Breast epithelium (tissue), 4 donors: Measurements from ENCODE around the gene RHBDL3. TPM values are rescaled to one million over a fixed set of nuclear protein-coding genes. Genes with fewer than 3 reads are reported as not detected.
A peak's percentile ranks its signal among the peaks of the same experiment; 100 is the strongest.

Experiments
- DNase-seq, 2 donors: peaks; one replicate each; pipeline ENCODE4 v3.0.0-alpha.2; 2019; ENCODE audit warnings: low spot score in 2 of 2
- H3K27ac ChIP-seq, 2 donors: fragments of 200-600 bp; sonication (generic) in 1 of 2; one replicate each; pipeline ENCODE4 v1.5.1; 2016 to 2019; ENCODE audit warnings: mild to moderate bottlenecking in 1 of 2
- H3K27me3 ChIP-seq, 2 donors: fragments of 200-600 bp; sonication (generic) in 1 of 2; one replicate each; pipeline versions ENCODE4 v1.5.1 to v1.6.0; 2017 to 2019; ENCODE audit warnings: control low read depth in 1 of 2, mild to moderate bottlenecking in 1 of 2
- H3K36me3 ChIP-seq: fragments of 200-600 bp; one replicate; pipeline ENCODE4 v1.5.1; 2019
- H3K4me1 ChIP-seq, 2 donors: fragments of 200-600 bp; sonication (generic); one replicate each; pipeline ENCODE4 v1.5.1; 2016 to 2019; ENCODE audit warnings: control low read depth in 1 of 2
- H3K4me3 ChIP-seq, 3 donors: fragments of 200-600 bp; sonication (generic); 1 replicate in 2 of 3; 2 replicates in 1 of 3; pipeline ENCODE4 v1.5.1; 2016 to 2019; ENCODE audit warnings: mild to moderate bottlenecking in 3 of 3, moderate library complexity in 2 of 3
- H3K9me3 ChIP-seq, 2 donors: fragments of 200-600 bp; sonication (generic) in 1 of 2; one replicate each; pipeline ENCODE4 v1.5.1; 2016 to 2019; ENCODE audit warnings: control low read depth in 1 of 2
- POLR2A ChIP-seq: fragments of 450-650 bp; IDR thresholded peaks from one replicate; pipeline ENCODE4 v1.6.1; 2016; ENCODE audit warnings: antibody characterized with exemption, mild to moderate bottlenecking, moderate library complexity
- POLR2AphosphoS5 ChIP-seq, 3 donors: sonication (generic); formaldehyde crosslinking; IDR thresholded peaks; one replicate each; pipeline ENCODE4 v1.6.1; 2017; ENCODE audit warnings: antibody characterized with exemption in 3 of 3
- intact Hi-C: fragments of 100-400 bp; cut with DNase I; formaldehyde crosslinking; loops from one replicate; pipeline ENCODE4 v1.15.1; 2023; ENCODE audit warnings: low total_unique reads
- total RNA-seq, 3 donors: library from RNA; depleted of rRNA; stranded (reverse); fragments of >200 nt; gene quantifications; one replicate each; pipeline ENCODE4 v1.1.0, GENCODE V29; 2016
- TF ChIP-seq, protein P1 (sequence below), 3 donors: fragments of 450-650 bp; IDR thresholded peaks; one replicate each; pipeline ENCODE4 v1.5.1; 2016 to 2017; ENCODE audit warnings: antibody characterized with exemption in 3 of 3, mild to moderate bottlenecking in 3 of 3, moderate library complexity in 3 of 3

RHBDL3 gene
- total RNA-seq, 3 donors from 2014 or later, result 0.16 to 2.0 (median 0.73) TPM

DNA sequence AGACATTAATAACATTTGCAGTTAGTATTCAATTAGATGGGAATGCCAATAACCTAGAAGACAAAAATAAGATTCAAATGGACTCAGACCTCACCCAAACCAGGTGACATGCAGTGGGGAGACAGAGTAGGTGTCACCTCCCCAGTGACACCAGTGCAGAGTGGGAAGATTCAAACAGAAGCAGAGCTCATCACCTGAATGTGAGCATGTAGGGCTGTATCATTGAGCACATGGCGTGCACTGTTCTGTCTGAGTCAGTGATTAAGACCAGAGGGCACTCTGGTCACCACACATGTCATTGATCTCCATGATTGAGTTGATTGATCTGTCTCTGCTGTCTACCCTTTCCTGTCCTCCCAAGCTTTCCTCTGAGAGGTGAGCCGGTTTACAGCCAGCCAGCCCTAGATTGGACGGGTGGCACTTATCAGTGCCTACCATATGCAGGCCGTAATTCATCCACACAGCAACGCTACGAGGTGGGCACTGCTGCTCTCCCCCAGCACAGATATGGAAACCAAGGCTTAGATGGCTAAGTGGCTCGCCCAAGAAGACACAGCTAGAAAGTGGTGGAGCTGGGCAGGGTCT, 34.0 kb downstream of the RHBDL3 start:
- no peaks in the 10 kb centered on the region for H3K4me1 ChIP-seq
- no peaks in the 10 kb centered on the region for H3K36me3 ChIP-seq
- no peak overlapping the region for H3K27ac ChIP-seq
- intact Hi-C loops, result no loop called here
- no peaks in the 10 kb centered on the region for H3K9me3 ChIP-seq
- TF ChIP-seq POLR2A, result no peak
- TF ChIP-seq, protein P1, sequence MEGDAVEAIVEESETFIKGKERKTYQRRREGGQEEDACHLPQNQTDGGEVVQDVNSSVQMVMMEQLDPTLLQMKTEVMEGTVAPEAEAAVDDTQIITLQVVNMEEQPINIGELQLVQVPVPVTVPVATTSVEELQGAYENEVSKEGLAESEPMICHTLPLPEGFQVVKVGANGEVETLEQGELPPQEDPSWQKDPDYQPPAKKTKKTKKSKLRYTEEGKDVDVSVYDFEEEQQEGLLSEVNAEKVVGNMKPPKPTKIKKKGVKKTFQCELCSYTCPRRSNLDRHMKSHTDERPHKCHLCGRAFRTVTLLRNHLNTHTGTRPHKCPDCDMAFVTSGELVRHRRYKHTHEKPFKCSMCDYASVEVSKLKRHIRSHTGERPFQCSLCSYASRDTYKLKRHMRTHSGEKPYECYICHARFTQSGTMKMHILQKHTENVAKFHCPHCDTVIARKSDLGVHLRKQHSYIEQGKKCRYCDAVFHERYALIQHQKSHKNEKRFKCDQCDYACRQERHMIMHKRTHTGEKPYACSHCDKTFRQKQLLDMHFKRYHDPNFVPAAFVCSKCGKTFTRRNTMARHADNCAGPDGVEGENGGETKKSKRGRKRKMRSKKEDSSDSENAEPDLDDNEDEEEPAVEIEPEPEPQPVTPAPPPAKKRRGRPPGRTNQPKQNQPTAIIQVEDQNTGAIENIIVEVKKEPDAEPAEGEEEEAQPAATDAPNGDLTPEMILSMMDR (IDR thresholded peaks at IDR 0.05), result no peak
- TF ChIP-seq POLR2AphosphoS5 (IDR thresholded peaks at IDR 0.05), result no peak
- no peaks in the 10 kb centered on the region for H3K27me3 ChIP-seq
- no peak overlapping the region for H3K4me3 ChIP-seq
- DNase-seq, result no peak

DNA sequence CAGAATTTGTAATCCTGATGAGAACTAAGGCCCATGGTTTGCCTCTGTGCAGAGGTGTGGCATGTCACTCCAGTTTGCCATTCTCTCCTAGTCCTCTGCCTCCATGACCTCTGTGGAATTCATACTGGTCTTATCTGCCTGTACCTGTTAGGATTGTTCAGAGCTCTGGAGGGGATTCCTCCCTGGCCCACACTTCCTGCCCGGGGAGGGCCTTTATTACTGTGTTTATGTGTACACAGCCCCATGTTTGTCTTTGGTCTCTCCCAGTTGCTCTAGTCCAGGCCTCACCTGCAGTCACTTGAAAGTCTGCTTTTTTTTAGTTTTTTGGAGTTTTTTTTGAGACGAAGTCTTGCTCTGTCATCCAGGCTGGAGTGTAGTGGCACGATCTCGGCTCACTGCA, 36.4 kb downstream of the RHBDL3 start:
- H3K4me1 ChIP-seq, result no peaks in the 10 kb centered on the region
- no peak overlapping the region for H3K4me3 ChIP-seq
- no peak for TF ChIP-seq POLR2AphosphoS5 (IDR thresholded peaks at IDR 0.05)
- no peak for TF ChIP-seq POLR2A
- TF ChIP-seq, protein P1 (IDR thresholded peaks at IDR 0.05), result no peak
- intact Hi-C loops, result no loop called here
- DNase-seq, result no peak
- no peaks in the 10 kb centered on the region for H3K27me3 ChIP-seq
- H3K36me3 ChIP-seq, result no peaks in the 10 kb centered on the region
- H3K9me3 ChIP-seq, result no peaks in the 10 kb centered on the region
- H3K27ac ChIP-seq, result no peak overlapping the region

DNA sequence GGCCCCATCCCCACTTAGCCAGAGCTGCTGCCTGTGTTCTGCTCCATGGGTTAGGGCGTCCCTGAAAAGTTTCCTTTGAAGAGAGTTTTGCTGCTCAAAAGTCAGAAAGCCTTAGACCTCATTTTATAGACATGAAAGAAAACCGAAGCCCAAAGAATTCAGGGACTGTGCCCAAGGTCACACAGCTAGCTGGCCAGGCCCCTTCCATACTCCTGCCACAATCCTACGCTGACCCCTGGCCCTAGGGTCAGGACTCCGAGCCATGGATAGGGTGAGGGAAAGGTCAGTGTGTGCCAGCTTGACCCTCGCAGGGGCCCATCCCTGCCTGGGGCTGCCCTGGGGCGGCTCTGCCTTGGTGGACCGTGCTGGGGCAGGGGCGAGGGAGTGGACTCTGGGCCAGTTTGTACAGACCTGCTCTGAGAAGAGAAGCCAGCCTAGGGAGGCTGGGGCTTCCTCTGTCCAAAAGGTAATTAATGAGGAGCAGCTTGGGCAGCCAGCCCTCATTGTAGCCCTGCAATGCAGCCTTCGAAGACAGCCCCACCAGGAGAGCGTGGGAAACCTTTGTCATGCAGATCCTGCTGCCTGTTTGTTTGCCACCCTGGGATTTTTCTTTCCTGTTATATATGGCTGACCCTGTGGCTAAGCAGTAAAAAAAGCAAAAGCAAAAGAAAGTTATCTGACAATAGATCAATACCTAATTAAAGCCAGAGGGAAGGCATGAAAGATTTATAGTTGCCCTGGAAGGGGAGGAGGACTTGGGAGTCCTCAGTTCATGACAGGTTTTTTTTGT, 37.4 kb downstream of the RHBDL3 start:
- no peak for DNase-seq
- Histone ChIP-seq H3K27ac (peak overlapping the region in 1 of 2 donors; percentile 48), H3K4me1 (no peaks in the 10 kb centered on the region), H3K27me3 (no peaks in the 10 kb centered on the region), H3K36me3 (no peaks in the 10 kb centered on the region), H3K4me3 (no peak overlapping the region), H3K9me3 (no peaks in the 10 kb centered on the region)
- intact Hi-C loops, result no loop called here
- TF ChIP-seq POLR2A (no peak), POLR2AphosphoS5 (IDR thresholded peaks at IDR 0.05) (no peak)
- TF ChIP-seq, protein P1 (IDR thresholded peaks at IDR 0.05), result no peak

DNA sequence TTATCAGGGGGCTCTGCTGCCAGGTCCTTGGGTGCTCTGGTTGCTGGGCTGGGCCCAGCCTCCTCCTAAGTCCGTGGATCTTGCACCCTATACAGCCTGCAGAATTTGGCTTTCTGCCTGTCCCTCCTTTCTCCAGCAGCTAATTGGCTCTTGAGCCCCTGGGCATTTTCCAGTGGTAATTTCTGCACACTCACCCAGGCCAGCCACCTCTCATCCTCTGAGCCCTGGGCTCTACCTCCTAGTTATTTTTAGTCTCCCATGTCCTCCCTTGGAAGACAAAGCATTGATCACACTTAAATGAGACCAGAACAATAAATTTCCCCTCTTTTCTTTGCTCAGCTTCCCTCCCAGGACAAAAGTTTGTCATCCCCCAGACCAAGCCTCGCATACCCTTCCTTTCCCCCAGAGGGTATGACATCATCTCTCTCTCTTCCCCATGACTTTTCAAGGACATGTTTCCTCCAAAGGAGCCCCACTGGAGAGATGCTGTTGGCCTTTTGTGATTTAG, 38.2 kb downstream of the RHBDL3 start:
- intact Hi-C loops, result no loop called here

More for the DNA sequence above, 38.2 kb downstream of the RHBDL3 start:
- Histone ChIP-seq H3K4me3 (no peak overlapping the region), H3K27me3 (no peaks in the 10 kb centered on the region), H3K36me3 (no peaks in the 10 kb centered on the region), H3K9me3 (no peaks in the 10 kb centered on the region), H3K27ac (no peak overlapping the region), H3K4me1 (no peaks in the 10 kb centered on the region)
- no peak for TF ChIP-seq POLR2AphosphoS5 (IDR thresholded peaks at IDR 0.05)
- TF ChIP-seq POLR2A, result no peak
- TF ChIP-seq, protein P1 (IDR thresholded peaks at IDR 0.05), result no peak
- no peak for DNase-seq
